Endothelial cell (in vitro differentiated cells): ENCODE measurements around the gene PSRC1. TPM values are rescaled to one million over a fixed set of nuclear protein-coding genes. Genes with fewer than 3 reads are reported as not detected.
A peak's percentile ranks its signal among the peaks of the same experiment; 100 is the strongest.

Experiments
- DNase-seq: peaks from one replicate; pipeline ENCODE4 v3.0.0; 2021; ENCODE audit warnings: low spot score
- H3K27ac Mint-ChIP-seq: one replicate; pipeline ENCODE4 v1.8.0; 2021; ENCODE audit warnings: mixed read lengths, inconsistent platforms; ENCODE audit not compliant: unreplicated experiment
- H3K27me3 Mint-ChIP-seq: one replicate; pipeline ENCODE4 v1.8.0; 2021; ENCODE audit warnings: mild to moderate bottlenecking, moderate library complexity, mixed read lengths, inconsistent platforms; ENCODE audit not compliant: unreplicated experiment
- H3K36me3 Mint-ChIP-seq: one replicate; pipeline ENCODE4 v1.8.0; 2021; ENCODE audit warnings: mild to moderate bottlenecking, low read depth, mixed read lengths, inconsistent platforms; ENCODE audit not compliant: unreplicated experiment
- H3K4me1 Mint-ChIP-seq: one replicate; pipeline ENCODE4 v1.8.0; 2021; ENCODE audit warnings: mild to moderate bottlenecking, mixed read lengths, inconsistent platforms; ENCODE audit not compliant: unreplicated experiment
- H3K4me3 Mint-ChIP-seq: one replicate; pipeline ENCODE4 v1.8.0; 2021; ENCODE audit warnings: mild to moderate bottlenecking, mixed read lengths, inconsistent platforms; ENCODE audit not compliant: unreplicated experiment
- H3K9me3 Mint-ChIP-seq: one replicate; pipeline ENCODE4 v1.8.0; 2021; ENCODE audit warnings: mixed read lengths, inconsistent platforms; ENCODE audit not compliant: unreplicated experiment
- CTCF ChIP-seq: fragments of 200-600 bp; sonication (generic); IDR thresholded peaks from one replicate; pipeline ENCODE4 v1.5.0; 2021; ENCODE audit warnings: antibody characterized with exemption; ENCODE audit not compliant: unreplicated experiment
- total RNA-seq: library from RNA; stranded (reverse); fragmentation: NEBNext Ultra II Directional; extraction: Animal tissue kit (Norgen Biotek cat#: 25700); gene quantifications from one replicate; pipeline ENCODE4 v1.2.1, GENCODE V29; 2021; ENCODE audit not compliant: unreplicated experiment

Gene PSRC1
- total RNA-seq, 1 donor from 2014 or later, result 9.7 TPM

- no peak for TF ChIP-seq CTCF
- Mint-ChIP-seq H3K36me3 (no peaks in the 10 kb centered on the region), H3K27me3 (peaks cover 16% of the 10 kb centered on the region), H3K4me1 (peaks cover 22% of the 10 kb centered on the region), H3K9me3 (no peaks in the 10 kb centered on the region), H3K27ac (peak overlapping the region; percentile 30), H3K4me3 (no peak overlapping the region)
- peak; percentile 2 for DNase-seq
These were observed 11.5 kb downstream of the PSRC1 start for GRCh38 chr1:109271458-109271857.

- peak overlapping the region; percentile 57 for H3K27ac Mint-ChIP-seq
- peaks cover 19% of the 10 kb centered on the region for H3K4me1 Mint-ChIP-seq
- no peak for TF ChIP-seq CTCF
- H3K36me3 Mint-ChIP-seq, result no peaks in the 10 kb centered on the region
- peaks cover 18% of the 10 kb centered on the region for H3K27me3 Mint-ChIP-seq
- no peak overlapping the region for H3K4me3 Mint-ChIP-seq
- no peaks in the 10 kb centered on the region for H3K9me3 Mint-ChIP-seq
- DNase-seq, result no peak
These were observed 12.2 kb downstream of the PSRC1 start for GRCh38 chr1:109270623-109271317.

GRCh38 chr1:109269981-109270622, 12.8 kb downstream of the PSRC1 start:
- Mint-ChIP-seq H3K4me3 (no peak overlapping the region), H3K9me3 (no peaks in the 10 kb centered on the region), H3K36me3 (no peaks in the 10 kb centered on the region), H3K27me3 (peaks cover 16% of the 10 kb centered on the region), H3K4me1 (peaks cover 12% of the 10 kb centered on the region), H3K27ac (peak overlapping the region; percentile 28)
- no peak for DNase-seq
- TF ChIP-seq CTCF, result no peak

GRCh38 chr1:109269212-109269980, 13.5 kb downstream of the PSRC1 start:
- TF ChIP-seq CTCF, result no peak
- Mint-ChIP-seq H3K36me3 (no peaks in the 10 kb centered on the region), H3K27me3 (peaks cover 16% of the 10 kb centered on the region), H3K9me3 (no peaks in the 10 kb centered on the region), H3K4me3 (no peak overlapping the region), H3K4me1 (peaks cover 7% of the 10 kb centered on the region), H3K27ac (no peak overlapping the region)
- DNase-seq, result no peak
